ENCODE measurements around the gene CHD9. TPM values are rescaled to one million over a fixed set of nuclear protein-coding genes. Genes with fewer than 3 reads are reported as not detected.

The CHD9 gene
- total RNA-seq, 2 donors from 2014 or later: 38.1 to 58.7 TPM

GRCh38 chr16:53105565-53105964, 50.8 kb downstream of the CHD9 start:
- Histone ChIP-seq H3K36me3 (replicated peaks in 1 of 2; ENCODE audit: insufficient read depth in 1 of 2, low read depth in 2 of 2) (no peaks in the 10 kb centered on the region), H3K9me3 (no peaks in the 10 kb centered on the region), H3K27me3 (no peaks in the 10 kb centered on the region), H3K27ac (no peak overlapping the region), H3K4me3 (no peak overlapping the region), H3K4me1 (peaks cover 7% of the 10 kb centered on the region)
- WGBS, 2 donors: 94 to 97% methylated on average over 5 of the region's 5 CpGs
- TF ChIP-seq CTCF (IDR thresholded peaks at IDR 0.05) (no peak), POLR2A (IDR thresholded peaks at IDR 0.05) (no peak)
- ATAC-seq (no peak), DNase-seq (no peak)
- intact Hi-C loops (cut with DNase I): no loop called here

GRCh38 chr16:53111078-53111791, 56.4 kb downstream of the CHD9 start:
- Histone ChIP-seq H3K9me3 (no peaks in the 10 kb centered on the region), H3K27ac (no peak overlapping the region), H3K27me3 (no peaks in the 10 kb centered on the region), H3K4me3 (no peak overlapping the region), H3K36me3 (replicated peaks in 1 of 2; ENCODE audit: insufficient read depth in 1 of 2, low read depth in 2 of 2) (no peaks in the 10 kb centered on the region), H3K4me1 (peaks cover 11% of the 10 kb centered on the region)
- WGBS, 2 donors: 77 to 81% methylated on average over 5 of the region's 5 CpGs
- DNase-seq: no peak
- TF ChIP-seq CTCF (IDR thresholded peaks at IDR 0.05) (no peak), POLR2A (IDR thresholded peaks at IDR 0.05) (no peak)
- ATAC-seq: no peak
- intact Hi-C loops (cut with DNase I): no loop called here

- H3K4me1 ChIP-seq: peaks cover 11% of the 10 kb centered on the region
- H3K9me3 ChIP-seq: no peaks in the 10 kb centered on the region
- H3K36me3 ChIP-seq (replicated peaks in 1 of 2; ENCODE audit: insufficient read depth in 1 of 2, low read depth in 2 of 2): no peaks in the 10 kb centered on the region
- H3K4me3 ChIP-seq: no peak overlapping the region
- ATAC-seq (no peak), DNase-seq (no peak)
- TF ChIP-seq CTCF (IDR thresholded peaks at IDR 0.05) (no peak), POLR2A (IDR thresholded peaks at IDR 0.05) (no peak)
- intact Hi-C loops (cut with DNase I): no loop called here
- WGBS, 2 donors: 13 to 17% methylated on average over 1 of the region's 1 CpG
- no peaks in the 10 kb centered on the region for H3K27me3 ChIP-seq
- no peak overlapping the region for H3K27ac ChIP-seq
Observed at GRCh38 chr16:53112015-53112414, 57.2 kb downstream of the CHD9 start.

- Histone ChIP-seq H3K36me3 (replicated peaks in 1 of 2; ENCODE audit: insufficient read depth in 1 of 2, low read depth in 2 of 2) (no peaks in the 10 kb centered on the region), H3K27ac (no peak overlapping the region), H3K9me3 (no peaks in the 10 kb centered on the region), H3K27me3 (no peaks in the 10 kb centered on the region), H3K4me3 (no peak overlapping the region), H3K4me1 (peaks cover 11% of the 10 kb centered on the region)
- WGBS, 2 donors: 77 to 87% methylated on average over 2 of the region's 2 CpGs
- no peak for TF ChIP-seq CTCF (IDR thresholded peaks at IDR 0.05)
- no peak for TF ChIP-seq POLR2A (IDR thresholded peaks at IDR 0.05)
- ATAC-seq (no peak), DNase-seq (no peak)
- intact Hi-C loops (cut with DNase I): no loop called here
Observed at GRCh38 chr16:53115047-53115446, 60.3 kb downstream of the CHD9 start.

- no peak for TF ChIP-seq CTCF (IDR thresholded peaks at IDR 0.05)
- no peak for TF ChIP-seq POLR2A (IDR thresholded peaks at IDR 0.05)
- Histone ChIP-seq H3K27me3 (no peaks in the 10 kb centered on the region), H3K27ac (no peak overlapping the region), H3K36me3 (replicated peaks in 1 of 2; ENCODE audit: insufficient read depth in 1 of 2, low read depth in 2 of 2) (no peaks in the 10 kb centered on the region), H3K4me1 (peaks cover 11% of the 10 kb centered on the region), H3K4me3 (no peak overlapping the region), H3K9me3 (no peaks in the 10 kb centered on the region)
- intact Hi-C loops (cut with DNase I): no loop called here
- no peak for DNase-seq
- no peak for ATAC-seq
- WGBS, 2 donors: 70 to 78% methylated on average over 4 of the region's 4 CpGs
Observed at GRCh38 chr16:53115773-53116172, 61.0 kb downstream of the CHD9 start.
